Lung (tissue), 16 donors: ENCODE results near the gene RNMT. TPM values are rescaled to one million over a fixed set of nuclear protein-coding genes. Genes with fewer than 3 reads are reported as not detected.
"Not testable (repeated sequence)": the region's sequence is repeated elsewhere in the genome, so short reads cannot be mapped to it uniquely, and the experiment has no call there.

ENCODE experiments used
- ATAC-seq: fragments of 200-7000 bp; cut with Tn5 transposase; one replicate; pipeline ENCODE4 v1.9.1; 2020; ENCODE audit warnings: moderate number of reproducible peaks; ENCODE audit not compliant: insufficient read depth, low FRiP score
- DNase-seq, 3 donors: peaks; one replicate each; pipeline ENCODE4 v3.0.0-alpha.2; 2013 to 2017
- H3K27ac ChIP-seq, 2 donors: one replicate each; pipeline ENCODE4 v1.5.1; 2013; ENCODE audit warnings: mild to moderate bottlenecking in 2 of 2, moderate library complexity in 2 of 2, control low read depth in 1 of 2, inconsistent platforms in 1 of 2, low read depth in 1 of 2, low read length in 1 of 2
- H3K27me3 ChIP-seq, 3 donors: one replicate each; pipeline ENCODE4 v1.5.1; 2013; ENCODE audit warnings: low read length in 2 of 3; ENCODE audit not compliant: control insufficient read depth in 3 of 3, insufficient read depth in 3 of 3
- H3K36me3 ChIP-seq, 4 donors: one replicate each; pipeline ENCODE4 v1.5.1; 2013; ENCODE audit warnings: low read length in 4 of 4, mild to moderate bottlenecking in 1 of 4, moderate library complexity in 1 of 4; ENCODE audit not compliant: control insufficient read depth in 4 of 4, insufficient read depth in 4 of 4
- H3K4me1 ChIP-seq, 5 donors: one replicate each; pipeline ENCODE4 v1.5.1; 2013; ENCODE audit warnings: low read length in 5 of 5, mild to moderate bottlenecking in 2 of 5, moderate library complexity in 1 of 5; ENCODE audit not compliant: control insufficient read depth in 5 of 5, insufficient read depth in 5 of 5
- H3K4me3 ChIP-seq: one replicate; pipeline ENCODE4 v1.5.1; 2013; ENCODE audit warnings: mild to moderate bottlenecking, control low read depth, moderate library complexity
- H3K9ac ChIP-seq, 2 donors: one replicate each; pipeline ENCODE4 v1.5.1; 2013; ENCODE audit warnings: low read length in 2 of 2, control low read depth in 1 of 2; ENCODE audit not compliant: insufficient read depth in 1 of 2
- H3K9me3 ChIP-seq, 4 donors: one replicate each; pipeline ENCODE4 v1.5.1; 2013; ENCODE audit warnings: low read length in 3 of 4, mild to moderate bottlenecking in 1 of 4, moderate library complexity in 1 of 4; ENCODE audit not compliant: control insufficient read depth in 4 of 4, insufficient read depth in 3 of 4
- CTCF ChIP-seq: IDR thresholded peaks from 2 replicates; pipeline ENCODE4 v1.5.1; 2012; ENCODE audit warnings: mild to moderate bottlenecking; ENCODE audit errors: control extremely low read depth, extremely low read depth
- WGBS, 2 donors: extraction: QIAGEN DNeasy Blood & Tissue Kit; methylation state at CpG; one replicate each; pipeline ENCODE4 v1.1.7; 2013; 5-methylcytosine and 5-hydroxymethylcytosine counted together
- long read RNA-seq, 5 donors: transcript quantifications; one replicate each; lab custom pipeline, GENCODE V29; 2026
- polyA plus RNA-seq, 2 donors: library from polyadenylated mRNA; stranded (reverse); fragments of 200-250 nt; gene quantifications; one replicate each; pipeline ENCODE4 v1.2.1, GENCODE V29; 2013
- total RNA-seq, 2 donors: library from RNA; depleted of rRNA in 1 of 2; stranded (reverse); fragments of >200 nt in 1 of 2; gene quantifications; one replicate each; pipeline ENCODE4 v1.2.1, GENCODE V29; 2014 to 2021
- donor health status: control.
- donor health status: control.
- donor health status: Bipolar disorder and iron deficiency.
- donor health status: healthy.
- donor health status: DM: yes; HTN: yes; CAD: no.

Gene RNMT
- 10 to 100 TPM; 23.4 to 39.8 TPM for total RNA-seq
- 10 to 100 TPM in 1 of 2 donors, 1 to 10 TPM in 1; 9.1 to 12.0 TPM for polyA plus RNA-seq
- long read RNA-seq, donor 1, full-length matches to known transcripts, result 3 of 3 reads
- long read RNA-seq, donor 1, partial matches to known transcripts, result 0 of 3 reads
- long read RNA-seq, donor 1, other reads (novel, unspliced or antisense), result 0 of 3 reads
- long read RNA-seq, donor 2, partial matches to known transcripts, result 0 of 1 reads
- long read RNA-seq, donor 2, other reads (novel, unspliced or antisense), result 0 of 1 reads
- long read RNA-seq, donor 3, full-length matches to known transcripts, result 1 of 6 reads
- long read RNA-seq, donor 3, partial matches to known transcripts, result 5 of 6 reads
- long read RNA-seq, donor 3, other reads (novel, unspliced or antisense), result 0 of 6 reads
- long read RNA-seq, donor 4, result 0 reads
- long read RNA-seq, donor 5, full-length matches to known transcripts, result 5 of 18 reads
- long read RNA-seq, donor 5, partial matches to known transcripts, result 13 of 18 reads
- long read RNA-seq, donor 5, other reads (novel, unspliced or antisense), result 0 of 18 reads

GRCh38 chr18:13726232-13726971 is at the start of gene RNMT, which contains the start of gene FAM210A:
Gene RNMT, plus strand, starts transcription at chr18:13726673. Its CDS starts 4,845 bp downstream, at chr18:13731518.
Gene FAM210A, minus strand, starts transcription at chr18:13726558. Its CDS starts 44,481 bp downstream, at chr18:13682077.
- Histone ChIP-seq H3K4me3 (peak within 1 kb of the TSS; percentile 88), H3K27me3 (no peaks in the 10 kb centered on the region), H3K9me3 (no peaks in the 10 kb centered on the region), H3K36me3 (peaks cover 0 to 5% (median 0%) of the 10 kb centered on the region in 4 donors), H3K27ac (peak within 1 kb of the TSS; percentile 91 to 98), H3K9ac (peak within 1 kb of the TSS; percentile 96 to 97), H3K4me1 (peaks cover 0 to 16% (median 7%) of the 10 kb centered on the region in 5 donors)
- ATAC-seq (peak; percentile 95), DNase-seq (peak; percentile 97 to 99 (median 97))
- TF ChIP-seq CTCF, result peak; percentile 7
- 0 to 1% methylated on average over 73 to 76 of the region's 76 CpGs for WGBS, 2 donors

- H3K9ac ChIP-seq, H3K4me3 ChIP-seq, DNase-seq, H3K27ac ChIP-seq, H3K36me3 ChIP-seq, H3K4me1 ChIP-seq, H3K27me3 ChIP-seq, H3K9me3 ChIP-seq, ATAC-seq: not testable (repeated sequence)
- WGBS, 2 donors, result 98% methylated on average over 13 of the region's 13 CpGs
Measured at GRCh38 chr18:13677350-13677749, 49.1 kb upstream of the RNMT start.

- 82 to 83% methylated on average over 5 of the region's 5 CpGs for WGBS, 2 donors
Measured at GRCh38 chr18:13680612-13681011, 45.9 kb upstream of the RNMT start.

More at GRCh38 chr18:13680612-13681011, 45.9 kb upstream of the RNMT start:
- Histone ChIP-seq H3K4me3 (no peak overlapping the region), H3K27me3 (no peaks in the 10 kb centered on the region), H3K9me3 (peaks cover 0 to 2% (median 0%) of the 10 kb centered on the region in 4 donors), H3K9ac (no peak overlapping the region), H3K36me3 (no peaks in the 10 kb centered on the region), H3K4me1 (peaks cover 0 to 13% (median 0%) of the 10 kb centered on the region in 5 donors), H3K27ac (no peak overlapping the region)
- ATAC-seq, result no peak
- DNase-seq, result peak; percentile 25 to 50 (median 39)
- TF ChIP-seq CTCF, result no peak
